AG04449 (cell line): ENCODE results near the gene MORF4L1.
"Not testable (repeated sequence)": the region's sequence is repeated elsewhere in the genome, so short reads cannot be mapped to it uniquely, and the experiment has no call there.

ENCODE experiments used
- CTCF ChIA-PET: fragments of 350-600 bp; formaldehyde crosslinking; extraction: SDS; loops from one replicate; lab custom pipeline; 2021; ENCODE audit warnings: antibody characterized with exemption; lab: Yijun Ruan, JAX
- POLR2A ChIA-PET: fragments of 400-600, 350-600 bp; formaldehyde crosslinking; extraction: SDS; loops from one replicate; lab custom pipeline; 2020; ENCODE audit warnings: antibody characterized with exemption, inconsistent platforms; lab: Yijun Ruan, JAX
- DNase-seq: peaks from one replicate; pipeline ENCODE4 v3.0.0-alpha.2; 2010; ENCODE audit warnings: low read depth, low spot score
- H3K4me3 ChIP-seq: 2 replicates; pipeline ENCODE4 v1.5.1; 2011; ENCODE audit warnings: low read depth, mild to moderate bottlenecking, control low read depth, low read length
- CTCF ChIP-seq: IDR thresholded peaks from one replicate; pipeline ENCODE4 v1.5.1; 2011; ENCODE audit warnings: mild to moderate bottlenecking, moderate library complexity, low read length, control low read depth, inconsistent platforms; ENCODE audit not compliant: insufficient read depth; ENCODE audit errors: missing control alignments

Gene MORF4L1

GRCh38 chr15:78841891-78842290 lies 30.8 kb upstream of the MORF4L1 start:
- no peak for TF ChIP-seq CTCF
- no peak overlapping the region for H3K4me3 ChIP-seq
- ChIA-PET POLR2A (no interaction called here), CTCF (interaction anchor here (1.2 to 2.6 kb wide), 3 partner anchors 9 to 138 kb away, joined by 3 to 7 read pairs (median 4); partner anchors contain the start of gene ADAMTS7)
- no peak for DNase-seq

GRCh38 chr15:78842519-78842918 lies 30.2 kb upstream of the MORF4L1 start:
- no peak for DNase-seq
- no peak overlapping the region for H3K4me3 ChIP-seq
- POLR2A ChIA-PET: no interaction called here
- TF ChIP-seq CTCF: no peak
- CTCF ChIA-PET: interaction anchor here (1.2 to 2.6 kb wide), 3 partner anchors 10 to 137 kb away, joined by 3 to 7 read pairs (median 4); partner anchors contain the start of gene ADAMTS7

- H3K4me3 ChIP-seq, POLR2A ChIA-PET, CTCF ChIA-PET, DNase-seq: not testable (repeated sequence)
Observed at GRCh38 chr15:78846906-78847305, 25.8 kb upstream of the MORF4L1 start.

GRCh38 chr15:78847387-78847906 lies 25.2 kb upstream of the MORF4L1 start:
- CTCF ChIA-PET: interaction anchor here (0.9 to 1.0 kb wide), 2 partner anchors 38 to 61 kb away, joined by 3 read pairs; no protein-coding TSS in a partner anchor
- DNase-seq, H3K4me3 ChIP-seq, POLR2A ChIA-PET: not testable (repeated sequence)

- ChIA-PET POLR2A (no interaction called here), CTCF (interaction anchor here (1.1 to 1.5 kb wide), 2 partner anchors 15 to 34 kb away, joined by 3 read pairs; no protein-coding TSS in a partner anchor)
- no peak for TF ChIP-seq CTCF
- H3K4me3 ChIP-seq: no peak overlapping the region
- no peak for DNase-seq
Observed at GRCh38 chr15:78850352-78850751, 22.3 kb upstream of the MORF4L1 start.

GRCh38 chr15:78850941-78851755 lies 21.5 kb upstream of the MORF4L1 start:
- POLR2A ChIA-PET: no interaction called here
- no peak overlapping the region for H3K4me3 ChIP-seq
- no peak for TF ChIP-seq CTCF
- CTCF ChIA-PET: interaction anchor here (1.5 kb wide), 1 partner anchor 16 kb away, joined by 3 read pairs; no protein-coding TSS in a partner anchor
- DNase-seq: no peak

- CTCF ChIA-PET: interaction anchor here (1.7 kb wide), 1 partner anchor 42 kb away, joined by 6 read pairs; the partner anchor contains the start of gene ADAMTS7
- DNase-seq: no peak
- no peak overlapping the region for H3K4me3 ChIP-seq
Observed at GRCh38 chr15:78853500-78853899, 19.2 kb upstream of the MORF4L1 start.

More at GRCh38 chr15:78853500-78853899, 19.2 kb upstream of the MORF4L1 start:
- TF ChIP-seq CTCF: no peak
- POLR2A ChIA-PET: no interaction called here
